Mucosa of rectum (tissue), 2 donors: ENCODE results near the gene LDLRAD3.

ENCODE experiments used
- H3K27ac ChIP-seq, 2 donors: one replicate each; pipeline ENCODE4 v1.7.0; 2013; ENCODE audit warnings: inconsistent platforms in 2 of 2, low read depth in 2 of 2, low read length in 2 of 2
- H3K27me3 ChIP-seq, 2 donors: one replicate each; pipeline ENCODE4 v1.7.0; 2013; ENCODE audit warnings: low read length in 2 of 2; ENCODE audit not compliant: control insufficient read depth in 2 of 2, insufficient read depth in 2 of 2
- H3K36me3 ChIP-seq, 2 donors: one replicate each; pipeline ENCODE4 v1.7.0; 2013; ENCODE audit warnings: low read length in 2 of 2; ENCODE audit not compliant: control insufficient read depth in 2 of 2, insufficient read depth in 2 of 2
- H3K4me1 ChIP-seq, 2 donors: one replicate each; pipeline ENCODE4 v1.7.0; 2013; ENCODE audit warnings: low read length in 2 of 2, mild to moderate bottlenecking in 1 of 2; ENCODE audit not compliant: control insufficient read depth in 2 of 2, insufficient read depth in 2 of 2
- H3K4me3 ChIP-seq, 2 donors: one replicate each; pipeline ENCODE4 v1.7.0; 2013; ENCODE audit warnings: low read length in 2 of 2
- H3K9ac ChIP-seq, 2 donors: one replicate each; pipeline ENCODE4 v1.7.0; 2013; ENCODE audit warnings: low read length in 2 of 2, low read depth in 1 of 2, mild to moderate bottlenecking in 1 of 2
- H3K9me3 ChIP-seq, 2 donors: one replicate each; pipeline ENCODE4 v1.7.0; 2013; ENCODE audit warnings: low read length in 2 of 2; ENCODE audit not compliant: control insufficient read depth in 2 of 2
- donor health status: healthy.
- donor health status: Normal muscosa, but diverticular disease.

Gene LDLRAD3

GRCh38 chr11:36149538-36150242 lies 205.8 kb downstream of the LDLRAD3 start:
- no peak overlapping the region for H3K27ac ChIP-seq

GRCh38 chr11:36150986-36151385 lies 207.1 kb downstream of the LDLRAD3 start:
- Histone ChIP-seq H3K4me3 (no peak overlapping the region), H3K36me3 (no peaks in the 10 kb centered on the region), H3K27ac (no peak overlapping the region), H3K27me3 (no peaks in the 10 kb centered on the region), H3K9ac (no peak overlapping the region), H3K9me3 (no peaks in the 10 kb centered on the region), H3K4me1 (peaks cover 0 to 3% of the 10 kb centered on the region in 2 donors)

More at GRCh38 chr11:36149538-36150242, 205.8 kb downstream of the LDLRAD3 start:
- H3K36me3 ChIP-seq = no peaks in the 10 kb centered on the region
- no peaks in the 10 kb centered on the region for H3K9me3 ChIP-seq
- H3K27me3 ChIP-seq = no peaks in the 10 kb centered on the region
- H3K9ac ChIP-seq = no peak overlapping the region
- H3K4me3 ChIP-seq = no peak overlapping the region
- H3K4me1 ChIP-seq = peaks cover 0 to 3% of the 10 kb centered on the region in 2 donors

GRCh38 chr11:36151933-36152580 lies 208.2 kb downstream of the LDLRAD3 start:
- H3K27me3 ChIP-seq = no peaks in the 10 kb centered on the region
- H3K27ac ChIP-seq = no peak overlapping the region
- H3K4me3 ChIP-seq = no peak overlapping the region

GRCh38 chr11:36153551-36153950 lies 209.7 kb downstream of the LDLRAD3 start:
- no peaks in the 10 kb centered on the region for H3K9me3 ChIP-seq
- no peak overlapping the region for H3K4me3 ChIP-seq
- H3K4me1 ChIP-seq = peaks cover 0 to 3% of the 10 kb centered on the region in 2 donors
- no peak overlapping the region for H3K27ac ChIP-seq
- H3K36me3 ChIP-seq = no peaks in the 10 kb centered on the region
- H3K27me3 ChIP-seq = no peaks in the 10 kb centered on the region
- no peak overlapping the region for H3K9ac ChIP-seq

More at GRCh38 chr11:36151933-36152580, 208.2 kb downstream of the LDLRAD3 start:
- no peak overlapping the region for H3K9ac ChIP-seq
- H3K36me3 ChIP-seq = no peaks in the 10 kb centered on the region
- peaks cover 0 to 3% of the 10 kb centered on the region in 2 donors for H3K4me1 ChIP-seq
- no peaks in the 10 kb centered on the region for H3K9me3 ChIP-seq

GRCh38 chr11:36155124-36155561 lies 211.3 kb downstream of the LDLRAD3 start:
- no peaks in the 10 kb centered on the region for H3K4me1 ChIP-seq
- no peak overlapping the region for H3K9ac ChIP-seq
- no peak overlapping the region for H3K27ac ChIP-seq
- no peaks in the 10 kb centered on the region for H3K9me3 ChIP-seq
- no peak overlapping the region for H3K4me3 ChIP-seq
- no peaks in the 10 kb centered on the region for H3K27me3 ChIP-seq
- H3K36me3 ChIP-seq = no peaks in the 10 kb centered on the region

GRCh38 chr11:36155770-36156160 lies 211.9 kb downstream of the LDLRAD3 start:
- no peaks in the 10 kb centered on the region for H3K4me1 ChIP-seq
- H3K4me3 ChIP-seq = no peak overlapping the region
- H3K27me3 ChIP-seq = no peaks in the 10 kb centered on the region
- no peak overlapping the region for H3K27ac ChIP-seq
- H3K9me3 ChIP-seq = no peaks in the 10 kb centered on the region
- H3K36me3 ChIP-seq = no peaks in the 10 kb centered on the region
- no peak overlapping the region for H3K9ac ChIP-seq

- Histone ChIP-seq H3K4me3 (no peak overlapping the region), H3K9ac (no peak overlapping the region), H3K27ac (no peak overlapping the region), H3K4me1 (no peaks in the 10 kb centered on the region), H3K9me3 (no peaks in the 10 kb centered on the region), H3K36me3 (no peaks in the 10 kb centered on the region), H3K27me3 (no peaks in the 10 kb centered on the region)
Observed at GRCh38 chr11:36156161-36156816, 212.4 kb downstream of the LDLRAD3 start.

GRCh38 chr11:36156817-36157519 lies 213.1 kb downstream of the LDLRAD3 start:
- H3K27me3 ChIP-seq = no peaks in the 10 kb centered on the region
- no peak overlapping the region for H3K4me3 ChIP-seq
- no peak overlapping the region for H3K27ac ChIP-seq
- H3K36me3 ChIP-seq = no peaks in the 10 kb centered on the region
- no peaks in the 10 kb centered on the region for H3K4me1 ChIP-seq
- no peaks in the 10 kb centered on the region for H3K9me3 ChIP-seq
- no peak overlapping the region for H3K9ac ChIP-seq

GRCh38 chr11:36160091-36160490 lies 216.2 kb downstream of the LDLRAD3 start:
- Histone ChIP-seq H3K36me3 (no peaks in the 10 kb centered on the region), H3K27me3 (no peaks in the 10 kb centered on the region), H3K4me1 (no peaks in the 10 kb centered on the region), H3K27ac (no peak overlapping the region), H3K4me3 (no peak overlapping the region), H3K9ac (no peak overlapping the region), H3K9me3 (no peaks in the 10 kb centered on the region)

GRCh38 chr11:36161572-36161971 lies 217.7 kb downstream of the LDLRAD3 start:
- H3K9ac ChIP-seq = no peak overlapping the region
- no peaks in the 10 kb centered on the region for H3K9me3 ChIP-seq
- no peak overlapping the region for H3K4me3 ChIP-seq
- H3K4me1 ChIP-seq = no peaks in the 10 kb centered on the region
- H3K27ac ChIP-seq = no peak overlapping the region
- H3K27me3 ChIP-seq = no peaks in the 10 kb centered on the region
- H3K36me3 ChIP-seq = no peaks in the 10 kb centered on the region
